CD4-positive, alpha-beta T cell treated with Interleukin-15 for 4 hours (primary cell): ENCODE results near the gene LRCOL1.

ENCODE experiments used
- DNase-seq: peaks from one replicate; pipeline ENCODE4 v3.0.0-alpha.2; 2020; ENCODE audit warnings: low spot score

LRCOL1 gene

GRCh38 chr12:132635076-132635955 lies 24.9 kb upstream of the LRCOL1 start:
- DNase-seq = no peak

- no peak for DNase-seq
Observed at GRCh38 chr12:132634411-132634990, 24.1 kb upstream of the LRCOL1 start.

GRCh38 chr12:132633901-132634300 lies 23.5 kb upstream of the LRCOL1 start:
- DNase-seq = no peak

- DNase-seq = no peak
Observed at GRCh38 chr12:132633398-132633797, 23.0 kb upstream of the LRCOL1 start.

- DNase-seq = no peak
Observed at GRCh38 chr12:132632521-132633228, 22.3 kb upstream of the LRCOL1 start.

- no peak for DNase-seq
Observed at GRCh38 chr12:132631666-132632065, 21.3 kb upstream of the LRCOL1 start.

- DNase-seq = no peak
Observed at GRCh38 chr12:132630672-132631071, 20.3 kb upstream of the LRCOL1 start.

GRCh38 chr12:132629330-132629729 lies 18.9 kb upstream of the LRCOL1 start:
- DNase-seq = no peak

GRCh38 chr12:132625731-132626430 lies 15.5 kb upstream of the LRCOL1 start:
- no peak for DNase-seq

- DNase-seq = no peak
Observed at GRCh38 chr12:132624910-132625630, 14.7 kb upstream of the LRCOL1 start.

- DNase-seq = no peak
Observed at GRCh38 chr12:132624186-132624855, 13.9 kb upstream of the LRCOL1 start.

- no peak for DNase-seq
Observed at GRCh38 chr12:132623072-132623869, 12.9 kb upstream of the LRCOL1 start.

GRCh38 chr12:132622437-132623071 lies 12.2 kb upstream of the LRCOL1 start:
- no peak for DNase-seq

- no peak for DNase-seq
Observed at GRCh38 chr12:132621657-132622435, 11.5 kb upstream of the LRCOL1 start.

- no peak for DNase-seq
Observed at GRCh38 chr12:132620899-132621656, 10.7 kb upstream of the LRCOL1 start.

GRCh38 chr12:132620113-132620898 lies 9.9 kb upstream of the LRCOL1 start:
- DNase-seq = no peak

- no peak for DNase-seq
Observed at GRCh38 chr12:132619386-132620112, 9.2 kb upstream of the LRCOL1 start.
